ENCODE results near the gene BBLN. TPM values are rescaled to one million over a fixed set of nuclear protein-coding genes. Genes with fewer than 3 reads are reported as not detected.

Gene BBLN
- total RNA-seq, 4 donors from 2014 or later, result 97.3 to 178 (median 149) TPM

DNA sequence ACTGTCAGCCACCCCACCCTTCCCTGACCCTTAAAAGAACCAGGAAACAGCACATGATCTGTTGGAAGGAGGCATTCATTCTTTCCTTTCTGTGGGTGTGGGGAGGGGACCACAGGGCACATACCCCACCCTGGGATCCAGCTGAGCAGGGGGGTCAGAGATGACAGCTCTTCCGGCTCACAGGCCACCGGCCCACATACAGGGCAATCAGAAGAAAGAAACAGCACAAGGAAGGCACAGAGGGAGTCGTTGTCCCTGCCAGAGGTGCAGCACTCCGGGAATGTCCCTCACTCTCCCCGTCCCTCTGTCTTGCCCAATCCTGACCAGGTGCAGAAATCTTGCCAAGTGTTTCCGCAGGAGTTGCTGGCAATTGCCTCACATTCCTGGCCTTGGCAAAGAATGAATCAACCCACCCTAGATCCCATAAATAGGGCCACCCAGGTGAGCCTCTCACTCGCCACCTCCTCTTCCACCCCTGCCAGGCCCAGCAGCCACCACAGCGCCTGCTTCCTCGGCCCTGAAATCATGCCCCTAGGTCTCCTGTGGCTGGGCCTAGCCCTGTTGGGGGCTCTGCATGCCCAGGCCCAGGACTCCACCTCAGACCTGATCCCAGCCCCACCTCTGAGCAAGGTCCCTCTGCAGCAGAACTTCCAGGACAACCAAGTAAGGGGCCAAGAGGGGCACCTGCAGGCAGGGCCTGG, 10.9 kb upstream of the BBLN start, which contains the start of gene LCN2:
Gene LCN2 (plus strand): TSS at position 453 of the 701 bp plus-strand sequence. CDS start 73 bp downstream, at position 526.
- Histone ChIP-seq H3K27ac (peak within 1 kb of the TSS; percentile 75 to 85 (median 78)), H3K9me3 (no peaks in the 10 kb centered on the region), H3K4me1 (peaks cover 10 to 20% (median 17%) of the 10 kb centered on the region in 4 donors), H3K4me3 (no peak within 1 kb of the TSS), H3K36me3 (no peaks in the 10 kb centered on the region), H3K27me3 (no peaks in the 10 kb centered on the region)
- WGBS, 2 donors (ENCODE audit: low coverage in 1 of 2), result 40 to 47% methylated on average over 2 to 9 of the region's 9 CpGs
- peak; percentile 80 for DNase-seq
- no peak for TF ChIP-seq EP300 (IDR thresholded peaks at IDR 0.05; ENCODE audit: low read depth)
- TF ChIP-seq POLR2AphosphoS5 (IDR thresholded peaks at IDR 0.05), result peak in 1 of 3 donors; percentile 42
- TF ChIP-seq, protein P1, sequence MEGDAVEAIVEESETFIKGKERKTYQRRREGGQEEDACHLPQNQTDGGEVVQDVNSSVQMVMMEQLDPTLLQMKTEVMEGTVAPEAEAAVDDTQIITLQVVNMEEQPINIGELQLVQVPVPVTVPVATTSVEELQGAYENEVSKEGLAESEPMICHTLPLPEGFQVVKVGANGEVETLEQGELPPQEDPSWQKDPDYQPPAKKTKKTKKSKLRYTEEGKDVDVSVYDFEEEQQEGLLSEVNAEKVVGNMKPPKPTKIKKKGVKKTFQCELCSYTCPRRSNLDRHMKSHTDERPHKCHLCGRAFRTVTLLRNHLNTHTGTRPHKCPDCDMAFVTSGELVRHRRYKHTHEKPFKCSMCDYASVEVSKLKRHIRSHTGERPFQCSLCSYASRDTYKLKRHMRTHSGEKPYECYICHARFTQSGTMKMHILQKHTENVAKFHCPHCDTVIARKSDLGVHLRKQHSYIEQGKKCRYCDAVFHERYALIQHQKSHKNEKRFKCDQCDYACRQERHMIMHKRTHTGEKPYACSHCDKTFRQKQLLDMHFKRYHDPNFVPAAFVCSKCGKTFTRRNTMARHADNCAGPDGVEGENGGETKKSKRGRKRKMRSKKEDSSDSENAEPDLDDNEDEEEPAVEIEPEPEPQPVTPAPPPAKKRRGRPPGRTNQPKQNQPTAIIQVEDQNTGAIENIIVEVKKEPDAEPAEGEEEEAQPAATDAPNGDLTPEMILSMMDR (IDR thresholded peaks at IDR 0.05), result no peak
- peak; percentile 28 for TF ChIP-seq POLR2A (IDR thresholded peaks at IDR 0.05)
- intact Hi-C loops (cut with DNase I; ENCODE audit: low total_unique reads), result no loop called here
- in situ Hi-C loops (cut with MboI; ENCODE audit: low pct_ligation_motif_present in 1 of 4, low pct_unique_long_range_greater_than_20kb in 1 of 4, low sequenced_read_pairs in 3 of 4), result loop anchor here in 1 of 4 donors (25.0 kb wide), 1 partner anchor 112 kb away; no protein-coding TSS in a partner anchor

DNA sequence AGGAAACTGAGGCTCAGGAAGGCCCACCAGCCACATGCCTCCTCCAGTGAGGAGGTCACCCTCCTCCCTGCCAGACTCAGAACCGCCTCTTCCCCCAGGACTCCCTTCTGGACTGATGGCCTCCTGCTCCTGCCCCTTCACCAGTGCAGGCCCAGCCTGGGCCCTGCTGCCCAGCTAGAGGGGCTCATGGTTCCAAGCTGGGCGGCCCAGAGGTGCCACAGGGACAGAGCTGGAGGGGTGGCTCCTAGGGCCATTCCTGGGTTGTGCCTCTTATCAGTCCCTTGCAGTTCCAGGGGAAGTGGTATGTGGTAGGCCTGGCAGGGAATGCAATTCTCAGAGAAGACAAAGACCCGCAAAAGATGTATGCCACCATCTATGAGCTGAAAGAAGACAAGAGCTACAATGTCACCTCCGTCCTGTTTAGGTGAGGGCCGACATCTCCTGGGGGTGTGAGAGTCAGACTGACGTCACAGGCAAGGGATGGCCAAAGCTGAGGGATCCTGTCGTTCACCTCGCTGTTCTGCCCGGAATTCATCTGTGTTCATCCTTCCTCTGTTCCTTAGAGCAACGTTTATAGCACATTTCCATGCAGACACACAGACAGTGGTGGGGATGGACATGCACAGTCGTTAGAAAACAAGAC, 10.0 kb upstream of the BBLN start:
- H3K27ac ChIP-seq, result peak overlapping the region; percentile 75 to 85 (median 78)
- 69 to 72% methylated on average over 5 to 11 of the region's 11 CpGs for WGBS, 2 donors (ENCODE audit: low coverage in 1 of 2)

DNA sequence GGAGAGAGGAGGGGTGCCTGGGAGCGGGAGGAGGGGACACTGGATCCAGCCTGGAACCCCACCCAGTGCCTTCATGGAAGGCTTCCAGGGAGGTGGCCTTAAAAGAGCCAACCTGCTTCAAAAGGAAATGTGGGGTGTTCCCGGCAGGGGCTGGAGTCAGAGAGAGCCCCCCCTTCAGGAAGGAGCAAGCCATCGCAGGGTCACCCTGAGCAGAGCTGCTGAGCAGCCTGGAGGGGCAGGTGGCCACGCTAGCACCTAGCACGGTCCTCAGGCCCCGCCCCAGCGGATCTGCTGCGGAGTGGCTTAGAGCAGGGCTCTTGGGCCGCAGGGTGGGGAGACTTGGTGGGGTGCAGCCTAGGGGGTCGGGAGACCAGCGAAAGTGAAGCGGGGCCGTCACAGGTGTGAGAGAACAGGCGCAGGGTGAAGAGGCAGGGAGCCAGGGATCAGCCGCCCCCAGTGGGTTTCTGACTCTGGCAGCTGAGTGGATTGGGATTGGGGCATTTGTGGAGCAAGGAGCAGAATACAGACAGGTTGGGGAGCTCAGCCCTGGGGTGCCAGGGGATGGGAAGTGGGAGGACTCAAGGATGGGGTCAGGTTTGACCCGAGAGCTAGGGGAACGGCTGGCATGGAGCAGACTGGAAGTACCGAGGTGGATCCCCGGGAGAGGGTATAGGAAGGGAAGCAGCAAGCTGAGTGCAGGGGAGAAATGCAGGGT, 9.3 kb upstream of the BBLN start:
- TF ChIP-seq, protein P1 (IDR thresholded peaks at IDR 0.05), result no peak
- TF ChIP-seq POLR2AphosphoS5 (IDR thresholded peaks at IDR 0.05), result no peak
- no peak for TF ChIP-seq EP300 (IDR thresholded peaks at IDR 0.05; ENCODE audit: low read depth)
- TF ChIP-seq POLR2A (IDR thresholded peaks at IDR 0.05), result no peak
- in situ Hi-C loops (cut with MboI; ENCODE audit: low pct_ligation_motif_present in 1 of 4, low pct_unique_long_range_greater_than_20kb in 1 of 4, low sequenced_read_pairs in 3 of 4), result no loop called here
- H3K27ac ChIP-seq, result no peak overlapping the region
- peaks cover 10 to 19% (median 17%) of the 10 kb centered on the region in 4 donors for H3K4me1 ChIP-seq
- H3K36me3 ChIP-seq, result no peaks in the 10 kb centered on the region
- no peak overlapping the region for H3K4me3 ChIP-seq
- no peaks in the 10 kb centered on the region for H3K27me3 ChIP-seq
- 64 to 80% methylated on average over 1 to 19 of the region's 19 CpGs for WGBS, 2 donors (ENCODE audit: low coverage in 1 of 2)
- H3K9me3 ChIP-seq, result no peaks in the 10 kb centered on the region
- intact Hi-C loops (cut with DNase I; ENCODE audit: low total_unique reads), result no loop called here
- peak; percentile 53 for DNase-seq

More for the DNA sequence above, 10.0 kb upstream of the BBLN start:
- H3K4me3 ChIP-seq, result no peak overlapping the region
- H3K9me3 ChIP-seq, result no peaks in the 10 kb centered on the region
- in situ Hi-C loops (cut with MboI; ENCODE audit: low pct_ligation_motif_present in 1 of 4, low pct_unique_long_range_greater_than_20kb in 1 of 4, low sequenced_read_pairs in 3 of 4), result loop anchor here in 1 of 4 donors (25.0 kb wide), 1 partner anchor 113 kb away; no protein-coding TSS in a partner anchor
- H3K27me3 ChIP-seq, result no peaks in the 10 kb centered on the region
- intact Hi-C loops (cut with DNase I; ENCODE audit: low total_unique reads), result no loop called here
- no peak for TF ChIP-seq POLR2A (IDR thresholded peaks at IDR 0.05)
- TF ChIP-seq, protein P1 (IDR thresholded peaks at IDR 0.05), result no peak
- DNase-seq, result no peak
- peaks cover 10 to 19% (median 17%) of the 10 kb centered on the region in 4 donors for H3K4me1 ChIP-seq
- no peaks in the 10 kb centered on the region for H3K36me3 ChIP-seq

Data from transverse colon (tissue), 4 donors.